K562 (cell line): Measurements from ENCODE around the gene RABGAP1L. TPM values are rescaled to one million over a fixed set of nuclear protein-coding genes. Genes with fewer than 3 reads are reported as not detected.

Experiments used
- ATAC-seq: fragments of 200-7000 bp; cut with Tn5 transposase; 3 replicates; pipeline ENCODE4 v1.9.1; 2020; ENCODE audit warnings: moderate library complexity
- BruUV-seq: library from RNA; stranded (reverse); fragments of 400-500 nt; replicated peaks from 2 replicates; lab custom pipeline; 2021; lab: Mats Ljungman, UMichigan
- CTCF ChIA-PET: fragments of 300-600 bp; formaldehyde crosslinking; extraction: SDS; loops from one replicate; lab custom pipeline; 2021; ENCODE audit warnings: low intra/inter-chr PET ratio; lab: Yijun Ruan, JAX
- POLR2A ChIA-PET: fragments of 300-600, 350-650 bp; sonication (Branson Sonifier 250); formaldehyde crosslinking; extraction: SDS; loops from one replicate; lab custom pipeline; 2021; ENCODE audit warnings: antibody characterized with exemption, inconsistent platforms; lab: Yijun Ruan, JAX
- DNase-seq, 4 experiments: peaks; one replicate each; pipeline versions ENCODE4 v3.0.0 to v3.0.0-alpha.2; 2011 to 2018; ENCODE audit warnings: low spot score in 3 of 4, mixed read lengths in 3 of 4; ENCODE audit errors: extremely low read depth in 1 of 4
- FAIRE-seq: peaks from 2 replicates; lab custom pipeline; 2011; peaks lifted over from hg19 to GRCh38; lab: Jason Lieb, UNC
- H2AFZ ChIP-seq: 2 replicates; pipeline ENCODE4 v1.6.0; 2011; ENCODE audit warnings: low read depth, low read length, control low read depth, inconsistent platforms
- H3K27ac ChIP-seq: fragments of 200-600 bp; 3 replicates; pipeline ENCODE4 v1.8.0; 2011; ENCODE audit warnings: low read depth, mild to moderate bottlenecking, control low read depth, inconsistent platforms, low read length, moderate library complexity, mixed read lengths; ENCODE audit errors: extremely low read depth
- H3K27me3 ChIP-seq, 2 experiments: fragments of 300-600 bp in 1 of 2; 2 replicates in 1 of 2; 3 replicates in 1 of 2; pipeline versions ENCODE4 v1.6.0 to v1.8.0; 2011; ENCODE audit warnings: inconsistent platforms in 2 of 2, low read length in 2 of 2, mild to moderate bottlenecking in 1 of 2, mixed read lengths in 1 of 2, moderate library complexity in 1 of 2; ENCODE audit not compliant: control insufficient read depth in 2 of 2, insufficient read depth in 2 of 2
- H3K36me3 ChIP-seq: fragments of 300-600 bp; 3 replicates; pipeline ENCODE4 v1.8.0; 2011; ENCODE audit warnings: mild to moderate bottlenecking, low read length, inconsistent platforms; ENCODE audit not compliant: control insufficient read depth, insufficient read depth
- H3K4me1 ChIP-seq, 2 experiments: fragments of 200-600 bp in 1 of 2; replicated peaks in 1 of 2; 2 replicates in 1 of 2; 3 replicates in 1 of 2; pipeline versions ENCODE4 v1.5.1 to v1.8.0; 2011; ENCODE audit warnings: inconsistent platforms in 2 of 2, low read length in 2 of 2, mild to moderate bottlenecking in 1 of 2, mixed read lengths in 1 of 2, moderate library complexity in 1 of 2; ENCODE audit not compliant: control insufficient read depth in 2 of 2, insufficient read depth in 2 of 2
- H3K4me2 ChIP-seq: 2 replicates; pipeline ENCODE4 v1.6.1; 2011; ENCODE audit warnings: low read length, control low read depth, inconsistent platforms, mixed read lengths; ENCODE audit not compliant: insufficient read depth
- H3K4me3 ChIP-seq: fragments of 200-600 bp; sonication (generic), shearing (Covaris generic); 2 replicates; pipeline ENCODE4 v1.5.1; 2016; ENCODE audit warnings: control low read depth, inconsistent platforms
- H3K79me2 ChIP-seq: fragments of 200-600 bp; 3 replicates; pipeline ENCODE4 v1.8.0; 2011; ENCODE audit warnings: low read length, inconsistent platforms; ENCODE audit not compliant: control insufficient read depth, insufficient read depth
- H3K9ac ChIP-seq, 2 experiments: 2 replicates each; pipeline versions ENCODE4 v1.6.0 to v1.6.1; 2011; ENCODE audit warnings: low read depth in 2 of 2, low read length in 2 of 2, control low read depth in 1 of 2, inconsistent platforms in 1 of 2, mild to moderate bottlenecking in 1 of 2, mixed read lengths in 1 of 2; ENCODE audit not compliant: insufficient read depth in 1 of 2
- H3K9me1 ChIP-seq: one replicate; pipeline ENCODE4 v1.6.0; 2011; ENCODE audit warnings: inconsistent platforms, mild to moderate bottlenecking, low read length, moderate library complexity; ENCODE audit not compliant: control insufficient read depth, insufficient read depth
- H3K9me3 ChIP-seq: replicated peaks from 2 replicates; pipeline ENCODE4 v1.5.1; 2011; ENCODE audit warnings: low read depth, low read length, inconsistent platforms; ENCODE audit not compliant: control insufficient read depth, insufficient read depth
- H4K20me1 ChIP-seq: replicated peaks from 2 replicates; pipeline ENCODE4 v1.6.1; 2011; ENCODE audit warnings: low read length, inconsistent platforms, mixed read lengths; ENCODE audit not compliant: control insufficient read depth, insufficient read depth
- CBX3 ChIP-seq, 2 experiments: IDR thresholded peaks; 1 replicate in 1 of 2; 2 replicates in 1 of 2; pipeline ENCODE4 v1.6.1; 2012; ENCODE audit warnings: inconsistent platforms in 2 of 2, low read length in 2 of 2, borderline replicate concordance in 1 of 2, control low read depth in 1 of 2
- FOSL1 ChIP-seq: fragments of 200-800 bp; sonication (Bioruptor generic); conservative IDR thresholded peaks from 2 replicates; pipeline ENCODE4 v1.6.1; 2016; ENCODE audit warnings: missing genetic modification characterization, missing compliant biosample characterization
- MECOM ChIP-seq: fragments of 250-450 bp; sonication (Bioruptor Pico); IDR thresholded peaks from 2 replicates; pipeline ENCODE4 v1.8.0; 2022; ENCODE audit warnings: inconsistent platforms
- POLR2AphosphoS2 ChIP-seq: IDR thresholded peaks from 2 replicates; pipeline ENCODE4 v1.6.1; 2012; ENCODE audit warnings: low read length, improper control_type of control experiment
- RBM15 ChIP-seq: fragments of 200-400 bp; formaldehyde crosslinking; IDR thresholded peaks from 2 replicates; pipeline ENCODE4 v1.6.1; 2018; ENCODE audit warnings: mild to moderate bottlenecking, low read length, moderate library complexity; ENCODE audit not compliant: insufficient read depth
- RNF2 ChIP-seq: sonication (generic); IDR thresholded peaks from 2 replicates; pipeline ENCODE4 v1.6.1; 2016
- STAG1 ChIP-seq: sonication (generic); formaldehyde crosslinking; IDR thresholded peaks from 2 replicates; pipeline ENCODE4 v1.5.0; 2020; ENCODE audit warnings: missing genetic modification reagents, borderline replicate concordance
- TBP ChIP-seq: optimal IDR thresholded peaks from 2 replicates; pipeline ENCODE3; 2011; ENCODE audit warnings: low read depth, low read length, improper control_type of control experiment
- ZC3H4 ChIP-seq: sonication (generic); formaldehyde crosslinking; IDR thresholded peaks from 2 replicates; pipeline ENCODE4 v1.9.0; 2021; ENCODE audit warnings: missing genetic modification reagents, borderline replicate concordance
- ZC3H8 ChIP-seq: fragments of 450-650 bp; IDR thresholded peaks from 2 replicates; pipeline ENCODE4 v1.6.1; 2017
- ZNF707 ChIP-seq: fragments of 250-450 bp; sonication (Bioruptor Pico); conservative IDR thresholded peaks from 2 replicates; pipeline ENCODE4 v1.8.0; 2022; ENCODE audit warnings: inconsistent platforms, mild to moderate bottlenecking, moderate library complexity
- WGBS: fragments of 100-300 bp; shearing (Covaris generic); methylation state at CpG from one replicate; pipeline ENCODE4 v1.1.6; 2016; ENCODE audit warnings: low coverage, mixed read lengths; ENCODE audit not compliant: insufficient coverage; ENCODE audit errors: missing lambda C conversion rate; 5-methylcytosine and 5-hydroxymethylcytosine counted together
- in situ Hi-C: fragments of 300-500 bp; cut with MboI; formaldehyde crosslinking; loops from 4 replicates; pipeline ENCODE4 v1.15.0; 2018; ENCODE audit warnings: inconsistent platforms, mixed read lengths
- intact Hi-C: fragments of 100-400 bp; cut with micrococcal nuclease; formaldehyde crosslinking; loops from 2 replicates; pipeline ENCODE4 v1.14.2; 2022
- polyA plus RNA-seq, 8 experiments: library from polyadenylated mRNA; depleted of rRNA in 4 of 8; stranded (reverse) in 5 of 8; unstranded in 3 of 8; fragments of >200 nt; fragmentation: Nextera tagmentation in 2 of 8; fragmentation: Illumina TruSeq in 1 of 8; extraction: Ambion mirVana in 2 of 8; extraction: Trizol in 1 of 8; gene quantifications; 2 replicates each; pipeline versions ENCODE4 v1.2.1 to v1.2.3, GENCODE V29; 2011 to 2014; ENCODE audit warnings: inconsistent platforms in 1 of 8, missing spikeins in 1 of 8
- total RNA-seq, 7 experiments: library from RNA; depleted of rRNA in 6 of 7; stranded (reverse); fragments of >200 nt in 6 of 7; fragmentation: Illumina TruSeq in 2 of 7; extraction: Trizol in 2 of 7; gene quantifications; 2 replicates each; pipeline versions ENCODE4 v1.2.1 to v1.2.3, GENCODE V29; 2011 to 2021; ENCODE audit warnings: low replicate concordance in 1 of 7
- TF ChIP-seq, protein P1 (sequence below): sonication (generic); formaldehyde crosslinking; IDR thresholded peaks from 2 replicates; pipeline ENCODE4 v1.9.0; 2022; ENCODE audit warnings: mild to moderate bottlenecking, missing genetic modification reagents
- TF ChIP-seq, protein P2 (sequence below): fragments of 450-650 bp; formaldehyde crosslinking; IDR thresholded peaks from 2 replicates; pipeline ENCODE4 v1.4.0; 2020; ENCODE audit warnings: mild to moderate bottlenecking, moderate library complexity
- TF ChIP-seq, protein P3 (sequence below): fragments of 250-450 bp; sonication (Bioruptor Pico); IDR thresholded peaks from 2 replicates; pipeline ENCODE4 v1.4.0; 2020; ENCODE audit warnings: mild to moderate bottlenecking, moderate library complexity, borderline replicate concordance
- TF ChIP-seq, protein P4 (sequence below): sonication (generic); formaldehyde crosslinking; IDR thresholded peaks from 2 replicates; pipeline ENCODE4 v1.8.1; 2023; ENCODE audit warnings: mild to moderate bottlenecking, missing genetic modification reagents

RABGAP1L gene
- total and polyA plus RNA-seq, 9 of the 15 experiments (the other 6 are each of a cell fraction or from before 2014, with no cell fraction given) = 16.5 to 44.9 (median 26.7) TPM

DNA sequence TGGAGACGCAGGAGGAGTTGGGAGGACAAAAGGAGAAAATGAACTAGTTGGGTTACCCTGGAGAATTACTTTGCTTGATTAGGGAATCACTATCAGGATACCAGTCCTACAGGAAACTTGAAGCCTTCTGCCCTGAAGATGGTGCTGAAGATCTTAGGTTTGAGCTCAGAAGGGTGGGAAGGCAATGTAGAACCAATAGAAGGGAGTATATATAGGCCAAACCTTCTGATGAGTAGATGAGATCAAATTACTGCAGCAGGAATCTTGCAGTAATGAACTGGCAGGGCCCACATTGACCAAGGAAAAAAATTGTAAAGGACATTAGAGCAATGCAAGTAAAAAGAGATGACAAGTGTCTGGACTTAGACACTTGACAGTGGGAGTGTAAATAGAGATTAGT is 724.1 kb downstream of the RABGAP1L start (continued):
- TF ChIP-seq, protein P1, sequence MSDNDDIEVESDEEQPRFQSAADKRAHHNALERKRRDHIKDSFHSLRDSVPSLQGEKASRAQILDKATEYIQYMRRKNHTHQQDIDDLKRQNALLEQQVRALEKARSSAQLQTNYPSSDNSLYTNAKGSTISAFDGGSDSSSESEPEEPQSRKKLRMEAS = no peak
- TF ChIP-seq RNF2 = no peak
- no peak for TF ChIP-seq FOSL1 (tag)
- no peak for TF ChIP-seq POLR2AphosphoS2
- TF ChIP-seq, protein P2, sequence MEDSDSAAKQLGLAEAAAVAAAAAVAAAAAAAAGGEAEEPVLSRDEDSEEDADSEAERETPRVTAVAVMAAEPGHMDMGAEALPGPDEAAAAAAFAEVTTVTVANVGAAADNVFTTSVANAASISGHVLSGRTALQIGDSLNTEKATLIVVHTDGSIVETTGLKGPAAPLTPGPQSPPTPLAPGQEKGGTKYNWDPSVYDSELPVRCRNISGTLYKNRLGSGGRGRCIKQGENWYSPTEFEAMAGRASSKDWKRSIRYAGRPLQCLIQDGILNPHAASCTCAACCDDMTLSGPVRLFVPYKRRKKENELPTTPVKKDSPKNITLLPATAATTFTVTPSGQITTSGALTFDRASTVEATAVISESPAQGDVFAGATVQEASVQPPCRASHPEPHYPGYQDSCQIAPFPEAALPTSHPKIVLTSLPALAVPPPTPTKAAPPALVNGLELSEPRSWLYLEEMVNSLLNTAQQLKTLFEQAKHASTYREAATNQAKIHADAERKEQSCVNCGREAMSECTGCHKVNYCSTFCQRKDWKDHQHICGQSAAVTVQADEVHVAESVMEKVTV = peak; percentile 23; the same call in 1 of the 2 replicates
- TF ChIP-seq, all 486 proteins: peak for 9

DNA sequence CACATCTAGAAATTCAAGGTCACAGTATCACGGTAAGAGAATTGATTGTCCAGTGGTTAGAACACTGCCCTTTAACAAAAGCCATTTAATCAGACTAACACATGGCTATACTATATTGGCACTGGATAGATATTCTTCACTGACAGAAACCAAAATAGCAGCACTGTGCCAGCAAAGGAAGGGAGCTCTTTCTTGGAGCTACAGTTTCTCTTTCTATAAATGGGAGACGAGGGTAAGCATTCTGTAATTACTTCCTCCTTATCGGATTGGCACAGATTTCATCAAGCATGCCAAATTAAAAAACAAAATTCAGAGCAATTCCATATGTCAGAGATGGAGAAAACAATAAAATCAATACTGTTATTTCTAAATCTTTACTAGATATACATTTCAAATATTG is 724.7 kb downstream of the RABGAP1L start:
- H3K79me2 ChIP-seq = no peaks in the 10 kb centered on the region
- H2AFZ ChIP-seq = no peak overlapping the region
- BruUV-seq = no TSS peak
- ChIA-PET POLR2A (interaction anchor here (1.2 to 1.8 kb wide), 2 partner anchors 10 to 115 kb away, joined by 3 to 4 read pairs; no protein-coding TSS in a partner anchor), CTCF (no interaction called here)
- no peak for ATAC-seq
- no peak for FAIRE-seq
- H3K4me2 ChIP-seq = no peak overlapping the region
- H3K9ac ChIP-seq = no peak overlapping the region
- no peaks in the 10 kb centered on the region for H3K36me3 ChIP-seq
- no peaks in the 10 kb centered on the region for H4K20me1 ChIP-seq
- H3K27ac ChIP-seq = no peak overlapping the region
- in situ Hi-C loops (loop anchor here (10.0 kb wide), 1 partner anchor 101 kb away; no protein-coding TSS in a partner anchor), intact Hi-C loops (loop anchor here (10.0 kb wide), 1 partner anchor 241 kb away; no protein-coding TSS in a partner anchor)
- WGBS = 75% methylated on average over 3 of the region's 3 CpGs
- peaks cover 6 to 13% of the 10 kb centered on the region in 2 experiments; a peak in 3 of 5 replicates for H3K4me1 ChIP-seq
- no peaks in the 10 kb centered on the region for H3K9me3 ChIP-seq
- no peak overlapping the region for H3K4me3 ChIP-seq
- no peak for DNase-seq
- no peaks in the 10 kb centered on the region for H3K27me3 ChIP-seq
- H3K9me1 ChIP-seq = no peaks in the 10 kb centered on the region
- TF ChIP-seq STAG1 (CRISPR knock-in tag) (no peak), ZNF707 (CRISPR knock-in tag) (no peak), TBP (no peak), ZC3H8 (no peak), CBX3 (IDR thresholded peaks at IDR 0.05; ENCODE audit: borderline replicate concordance in 1 of 2, low read length in 2 of 2) (no peak), ZC3H4 (CRISPR knock-in tag) (no peak), RBM15 (no peak), MECOM (CRISPR knock-in tag) (no peak)
- TF ChIP-seq, protein P3, sequence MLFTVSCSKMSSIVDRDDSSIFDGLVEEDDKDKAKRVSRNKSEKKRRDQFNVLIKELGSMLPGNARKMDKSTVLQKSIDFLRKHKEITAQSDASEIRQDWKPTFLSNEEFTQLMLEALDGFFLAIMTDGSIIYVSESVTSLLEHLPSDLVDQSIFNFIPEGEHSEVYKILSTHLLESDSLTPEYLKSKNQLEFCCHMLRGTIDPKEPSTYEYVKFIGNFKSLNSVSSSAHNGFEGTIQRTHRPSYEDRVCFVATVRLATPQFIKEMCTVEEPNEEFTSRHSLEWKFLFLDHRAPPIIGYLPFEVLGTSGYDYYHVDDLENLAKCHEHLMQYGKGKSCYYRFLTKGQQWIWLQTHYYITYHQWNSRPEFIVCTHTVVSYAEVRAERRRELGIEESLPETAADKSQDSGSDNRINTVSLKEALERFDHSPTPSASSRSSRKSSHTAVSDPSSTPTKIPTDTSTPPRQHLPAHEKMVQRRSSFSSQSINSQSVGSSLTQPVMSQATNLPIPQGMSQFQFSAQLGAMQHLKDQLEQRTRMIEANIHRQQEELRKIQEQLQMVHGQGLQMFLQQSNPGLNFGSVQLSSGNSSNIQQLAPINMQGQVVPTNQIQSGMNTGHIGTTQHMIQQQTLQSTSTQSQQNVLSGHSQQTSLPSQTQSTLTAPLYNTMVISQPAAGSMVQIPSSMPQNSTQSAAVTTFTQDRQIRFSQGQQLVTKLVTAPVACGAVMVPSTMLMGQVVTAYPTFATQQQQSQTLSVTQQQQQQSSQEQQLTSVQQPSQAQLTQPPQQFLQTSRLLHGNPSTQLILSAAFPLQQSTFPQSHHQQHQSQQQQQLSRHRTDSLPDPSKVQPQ = no peak
- TF ChIP-seq, protein P4, sequence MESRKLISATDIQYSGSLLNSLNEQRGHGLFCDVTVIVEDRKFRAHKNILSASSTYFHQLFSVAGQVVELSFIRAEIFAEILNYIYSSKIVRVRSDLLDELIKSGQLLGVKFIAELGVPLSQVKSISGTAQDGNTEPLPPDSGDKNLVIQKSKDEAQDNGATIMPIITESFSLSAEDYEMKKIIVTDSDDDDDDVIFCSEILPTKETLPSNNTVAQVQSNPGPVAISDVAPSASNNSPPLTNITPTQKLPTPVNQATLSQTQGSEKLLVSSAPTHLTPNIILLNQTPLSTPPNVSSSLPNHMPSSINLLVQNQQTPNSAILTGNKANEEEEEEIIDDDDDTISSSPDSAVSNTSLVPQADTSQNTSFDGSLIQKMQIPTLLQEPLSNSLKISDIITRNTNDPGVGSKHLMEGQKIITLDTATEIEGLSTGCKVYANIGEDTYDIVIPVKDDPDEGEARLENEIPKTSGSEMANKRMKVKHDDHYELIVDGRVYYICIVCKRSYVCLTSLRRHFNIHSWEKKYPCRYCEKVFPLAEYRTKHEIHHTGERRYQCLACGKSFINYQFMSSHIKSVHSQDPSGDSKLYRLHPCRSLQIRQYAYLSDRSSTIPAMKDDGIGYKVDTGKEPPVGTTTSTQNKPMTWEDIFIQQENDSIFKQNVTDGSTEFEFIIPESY (CRISPR knock-in tag) = no peak
